ENCODE results near the gene GATAD2A.

DNA sequence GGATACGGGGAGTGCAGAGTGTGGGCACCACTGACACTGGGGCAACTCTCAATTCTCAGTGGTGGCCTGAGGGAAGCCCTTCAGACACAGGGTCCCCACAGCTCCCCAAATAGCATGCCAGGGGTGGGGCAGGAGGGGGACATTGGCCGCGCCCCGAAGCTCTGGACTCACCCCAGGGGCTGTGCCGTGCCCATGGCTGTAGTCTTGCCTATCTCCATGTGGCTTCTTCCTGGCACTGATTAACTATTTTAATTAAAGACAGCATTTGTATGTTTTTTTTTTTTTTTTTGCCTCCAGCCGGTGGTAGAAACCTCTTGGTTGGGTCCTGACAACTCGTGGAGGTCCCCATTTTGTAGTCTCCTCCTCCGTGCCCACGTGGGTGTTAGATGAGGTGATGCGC lies 23.3 kb downstream of the GATAD2A start:
- TF ChIP-seq POLR2AphosphoS5 (IDR thresholded peaks at IDR 0.05; ENCODE audit: low read depth, low read length) (no peak), REST (IDR thresholded peaks at IDR 0.05; ENCODE audit: insufficient read depth in 1 of 2, low read depth in 2 of 2, low read length in 2 of 2) (no peak), FOXP2 (optimal IDR thresholded peaks at IDR 0.05; ENCODE audit: borderline replicate concordance, extremely low read depth, extremely low read length, insufficient read depth) (no peak), TAF1 (IDR thresholded peaks at IDR 0.05; ENCODE audit: borderline replicate concordance, insufficient read depth, low read length) (no peak)
